HG03378 (cell line): ENCODE data around the gene CDKL4.
A peak's percentile ranks its signal among the peaks of the same experiment; 100 is the strongest.
"Not testable (repeated sequence)": the region's sequence is repeated elsewhere in the genome, so short reads cannot be mapped to it uniquely, and the experiment has no call there.

Source experiments
- ATAC-seq: cut with Tn5 transposase; IDR thresholded peaks from one replicate; pipeline ENCODE4 v1.9.1; 2021; ENCODE audit warnings: mild to moderate bottlenecking, moderate library complexity; ENCODE audit not compliant: unreplicated experiment

Gene CDKL4

DNA sequence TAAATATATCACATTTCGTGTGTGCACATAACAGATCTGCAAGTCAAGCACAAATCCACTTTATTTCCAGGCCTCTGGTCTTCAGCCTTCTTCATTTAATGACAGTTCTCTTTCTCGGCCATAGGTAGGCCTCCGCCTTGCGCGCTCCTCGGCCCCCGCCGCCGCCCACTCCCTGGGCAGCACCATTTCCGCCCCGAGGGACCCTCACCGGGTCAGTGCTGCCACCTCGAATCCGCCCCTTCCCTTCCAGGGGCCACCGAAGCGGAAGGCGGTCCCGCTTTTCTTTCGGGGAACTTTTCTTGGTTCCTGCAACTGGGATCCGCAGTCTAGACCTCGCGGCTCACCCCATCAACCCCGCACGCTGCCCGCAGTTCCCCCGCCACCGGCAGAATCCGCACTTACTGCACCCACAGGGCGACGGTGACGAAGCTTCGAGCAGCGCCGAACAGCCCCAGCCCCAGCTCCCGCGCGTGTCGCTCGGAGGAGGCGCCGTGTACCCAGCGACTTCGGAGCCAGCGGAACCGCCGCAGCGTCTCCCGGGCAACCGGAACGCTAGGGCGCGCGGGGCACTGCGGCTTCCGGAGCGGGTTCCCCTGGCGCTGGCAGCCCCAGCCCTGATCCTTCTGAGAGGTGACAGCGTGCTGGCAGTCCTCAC is at the start of gene CDKL4:
CDKL4 (minus strand) TSS at position 502 of the 655 bp plus-strand sequence.
- no peak for ATAC-seq

DNA sequence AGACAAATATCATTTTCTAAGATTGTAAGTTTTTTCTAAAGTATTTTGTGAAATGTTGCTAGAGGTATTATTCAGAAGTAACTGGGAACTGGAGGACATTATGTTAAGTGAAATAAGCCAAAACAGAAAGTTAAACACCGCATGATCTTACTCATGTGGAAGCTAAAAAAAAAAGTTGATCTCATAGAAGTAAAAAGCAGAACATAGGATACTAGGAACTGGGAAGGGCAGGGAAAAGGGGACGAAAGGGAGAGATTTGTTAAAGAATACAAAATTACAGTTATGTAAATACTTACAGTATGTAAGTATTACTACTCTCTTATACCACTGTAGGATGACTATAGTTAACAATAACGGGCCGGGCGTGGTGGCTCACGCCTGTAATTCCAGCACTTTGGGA is 46.7 kb upstream of the CDKL4 start:
- ATAC-seq, result no peak

DNA sequence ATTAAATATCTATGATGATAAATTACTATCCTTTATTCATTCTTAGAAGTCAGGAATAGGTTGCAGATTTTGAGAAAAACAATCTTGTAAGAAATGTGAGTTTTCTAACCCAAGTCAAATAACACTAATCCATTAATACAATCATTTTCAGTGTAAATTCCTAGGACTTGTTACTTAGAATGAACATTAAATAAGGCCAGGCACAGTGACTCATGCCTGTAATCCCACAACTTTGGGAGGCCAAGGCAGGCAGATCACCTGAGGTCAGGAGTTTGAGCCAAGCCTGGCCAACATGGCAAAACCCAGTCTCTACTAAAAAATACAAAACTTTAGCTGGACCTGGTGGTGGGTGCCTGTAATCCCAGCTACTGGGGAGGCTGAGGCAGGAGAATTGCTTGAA is 45.8 kb upstream of the CDKL4 start:
- no peak for ATAC-seq

DNA sequence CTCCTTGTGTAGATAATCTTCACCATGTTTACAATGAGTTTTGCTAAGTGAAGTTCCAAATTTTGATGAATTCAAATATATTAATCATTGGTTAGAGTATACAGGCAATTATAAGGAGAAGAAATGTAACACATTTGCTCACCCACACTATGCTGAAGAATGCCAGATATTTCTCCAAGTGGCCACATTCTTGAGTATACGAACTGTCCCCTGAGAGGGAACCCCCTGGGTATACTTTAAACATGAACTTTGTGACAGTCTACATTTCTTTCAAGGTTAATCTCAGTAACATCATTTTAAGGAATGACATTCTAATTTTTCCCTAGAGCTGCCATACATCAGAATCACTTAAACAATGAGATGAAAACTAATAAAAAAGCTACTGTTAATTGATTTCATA is 39.8 kb upstream of the CDKL4 start:
- no peak for ATAC-seq

- ATAC-seq, result no peak
These were observed 37.6 kb upstream of the CDKL4 start for GRCh38 chr2:39281391-39281790.

- no peak for ATAC-seq
These were observed 31.2 kb upstream of the CDKL4 start for GRCh38 chr2:39275016-39275415.

- ATAC-seq, result no peak
These were observed 26.2 kb upstream of the CDKL4 start for GRCh38 chr2:39269941-39270340.

DNA sequence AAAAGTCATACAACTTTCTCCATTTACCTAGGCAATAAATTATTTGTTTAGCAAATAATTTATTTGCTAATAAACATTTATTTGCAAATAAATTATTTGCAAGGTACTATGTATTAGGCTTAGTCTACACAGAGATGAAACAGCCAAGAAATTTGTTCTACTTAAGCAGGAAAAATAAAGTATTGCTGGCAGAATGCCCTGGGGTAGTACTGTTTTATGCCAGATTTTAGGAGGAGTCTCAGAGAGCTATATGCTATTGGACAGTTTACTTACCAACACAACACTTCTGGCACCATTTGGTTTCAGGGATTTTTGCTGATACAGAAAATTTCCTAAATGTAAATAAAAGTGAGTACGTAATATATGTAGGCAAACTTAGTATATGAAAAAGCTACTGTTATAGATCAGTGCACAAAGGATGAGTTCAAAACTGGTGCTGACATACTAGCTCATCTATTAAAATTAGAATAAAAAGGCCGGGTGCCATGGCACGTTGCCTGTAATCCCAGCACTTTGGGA is 23.2 kb upstream of the CDKL4 start:
- no peak for ATAC-seq

DNA sequence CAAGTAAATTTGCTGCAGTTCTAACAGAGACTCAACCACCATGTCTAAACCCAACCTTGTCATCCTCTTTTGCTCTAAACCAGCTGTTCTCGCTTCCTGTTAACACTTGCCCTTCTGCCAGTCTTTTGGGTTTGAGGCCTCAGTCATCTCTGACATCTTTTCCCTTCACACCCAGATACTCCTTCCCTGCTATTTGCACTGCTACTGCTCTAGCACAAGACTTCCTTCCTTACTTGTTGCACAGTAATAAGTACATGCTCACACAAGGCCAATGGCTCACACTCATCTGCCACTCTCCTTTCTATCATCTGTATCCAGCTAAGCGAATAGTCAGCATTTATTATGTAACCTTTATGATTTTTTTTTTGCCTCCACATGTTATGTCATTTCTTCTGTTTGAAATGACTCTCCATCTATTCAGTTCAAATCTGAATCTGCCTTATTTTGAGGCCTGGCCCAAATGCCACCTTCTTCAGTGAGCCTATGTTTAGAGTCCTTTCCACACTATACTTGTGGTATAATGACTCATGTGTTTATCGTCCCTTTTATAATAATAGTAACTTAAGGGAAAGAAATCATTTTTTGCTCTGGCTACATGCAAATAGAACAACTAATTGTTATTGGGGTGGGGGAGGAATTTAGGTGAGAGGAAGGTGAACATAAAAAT is 22.5 kb upstream of the CDKL4 start:
- peak; percentile 78 for ATAC-seq

GRCh38 chr2:39265315-39265714 is 21.5 kb upstream of the CDKL4 start:
- ATAC-seq, result no peak

DNA sequence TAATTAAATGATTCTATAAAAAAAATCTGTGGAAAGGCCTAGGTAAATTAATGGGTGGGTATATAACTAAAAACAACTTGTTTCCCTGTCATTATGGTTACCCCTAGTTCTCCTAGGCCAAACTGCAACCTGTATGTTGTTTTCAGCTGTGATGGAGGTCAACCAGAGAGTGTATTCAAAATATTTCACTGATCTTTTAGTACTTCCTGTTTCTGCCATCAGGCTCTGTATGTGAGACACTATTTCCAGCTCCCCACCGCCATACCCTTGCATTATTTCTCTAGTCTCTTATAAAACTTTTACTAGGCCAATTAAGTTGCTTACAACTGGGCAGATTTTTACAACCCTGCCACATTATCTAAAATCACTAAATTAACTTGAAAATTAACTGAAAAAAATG is 21.0 kb upstream of the CDKL4 start:
- no peak for ATAC-seq

DNA sequence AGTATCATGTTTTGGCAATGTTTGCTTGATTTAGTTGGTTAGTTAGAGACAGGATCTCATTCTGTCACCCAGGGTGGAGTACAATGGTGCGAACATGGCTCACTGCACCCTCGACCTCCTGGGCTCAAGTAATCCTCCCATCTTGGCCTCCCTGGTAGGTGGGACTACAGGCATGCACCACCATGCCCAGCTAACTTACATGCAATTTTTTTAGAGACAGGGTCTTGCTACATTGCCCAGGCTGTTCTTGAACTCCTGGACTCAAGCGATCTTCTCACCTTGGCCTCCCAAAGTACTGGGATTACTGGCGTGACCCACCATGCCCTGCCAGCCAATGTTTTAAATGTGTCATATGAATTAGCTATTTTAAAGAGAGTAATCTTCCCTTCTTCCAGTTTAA is 16.3 kb upstream of the CDKL4 start:
- ATAC-seq, result no peak

- no peak for ATAC-seq
These were observed 12.3 kb upstream of the CDKL4 start for GRCh38 chr2:39256040-39256439.

DNA sequence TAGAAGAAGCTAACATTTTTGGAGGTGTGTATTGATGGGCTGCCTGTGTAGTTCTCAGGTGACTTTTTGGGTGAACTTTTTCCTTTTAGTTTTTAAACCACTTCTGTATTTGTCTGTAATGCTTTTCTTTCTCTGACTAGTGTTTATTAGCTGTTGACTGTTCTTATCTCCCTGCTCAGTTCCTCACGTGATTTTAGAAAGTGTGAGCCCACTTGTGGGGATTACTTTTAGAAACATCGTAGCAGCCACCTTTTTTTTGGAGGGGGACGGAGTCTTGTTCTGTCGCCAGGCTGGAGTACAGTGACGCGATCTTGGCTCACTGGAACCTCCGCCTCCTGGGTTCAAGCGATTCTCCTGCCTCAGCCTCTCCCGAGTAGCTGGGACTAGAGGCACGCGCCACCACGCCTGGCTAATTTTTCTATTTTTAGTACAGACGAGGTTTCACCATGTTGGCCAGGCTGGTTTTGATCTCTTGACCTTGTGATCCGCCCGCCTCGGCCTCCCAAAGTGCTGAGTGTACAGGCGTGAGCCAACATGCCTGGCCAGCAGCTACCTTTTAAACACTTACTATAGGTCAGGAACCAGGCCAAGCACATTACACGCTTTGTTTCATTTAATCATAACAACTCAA is 9.2 kb upstream of the CDKL4 start:
- no peak for ATAC-seq

DNA sequence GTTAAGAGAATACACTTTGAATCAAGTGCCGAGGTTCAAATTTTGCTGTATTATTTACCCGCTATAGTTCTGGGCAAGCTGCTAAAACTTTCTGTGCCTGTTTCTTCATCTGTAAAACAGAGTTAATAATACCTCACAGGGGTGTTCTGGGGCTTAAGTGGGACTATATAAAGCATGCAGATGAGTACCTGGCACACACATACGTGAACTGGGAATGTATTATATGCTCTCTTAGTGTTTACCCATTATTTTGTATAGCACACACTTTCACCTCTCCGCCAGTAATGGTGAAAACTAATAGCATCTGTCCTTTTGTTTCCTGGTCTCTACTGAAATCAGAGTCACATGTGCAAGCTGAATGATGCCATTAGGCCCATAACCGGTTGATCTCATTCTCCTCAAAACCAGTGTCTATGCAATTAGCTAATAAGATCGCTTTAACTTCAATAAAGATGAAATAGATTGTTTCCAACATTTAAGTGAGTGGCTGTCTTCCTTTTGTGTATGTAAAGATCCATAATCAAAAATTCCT is 3.8 kb upstream of the CDKL4 start:
- ATAC-seq, result no peak

DNA sequence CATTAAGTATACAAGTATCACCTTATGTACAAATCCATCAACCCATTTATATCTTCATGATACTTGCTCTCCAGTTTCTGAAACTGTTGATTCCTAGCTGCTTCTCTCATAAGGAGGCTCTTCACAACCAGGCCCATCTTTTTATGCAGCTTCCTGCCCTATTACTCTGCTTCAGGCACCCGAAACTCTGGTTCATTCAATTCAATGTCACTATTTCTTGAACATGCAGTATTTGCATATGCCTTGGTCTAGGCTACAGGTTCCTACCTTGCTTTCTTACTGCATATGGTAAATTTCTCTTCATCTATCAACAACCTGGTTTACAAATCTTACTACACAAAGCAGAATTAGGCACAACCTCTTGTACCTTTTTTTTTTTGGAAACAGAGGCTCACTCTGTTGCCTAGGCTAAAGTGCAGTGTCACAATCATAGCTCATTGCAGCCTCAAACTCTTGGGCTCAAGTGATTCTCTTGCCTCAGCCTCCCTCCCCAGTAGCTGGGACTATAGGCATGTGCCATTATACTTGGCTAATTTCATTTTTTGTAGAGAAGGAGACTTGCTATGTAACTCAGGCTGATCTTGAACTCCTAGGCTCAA is 2.7 kb upstream of the CDKL4 start:
- no peak for ATAC-seq

- not testable (repeated sequence) for ATAC-seq
These were observed 1.3 kb upstream of the CDKL4 start for GRCh38 chr2:39244963-39245625.

- not testable (repeated sequence) for ATAC-seq
These were observed 582 bp upstream of the CDKL4 start for GRCh38 chr2:39244241-39244862.

DNA sequence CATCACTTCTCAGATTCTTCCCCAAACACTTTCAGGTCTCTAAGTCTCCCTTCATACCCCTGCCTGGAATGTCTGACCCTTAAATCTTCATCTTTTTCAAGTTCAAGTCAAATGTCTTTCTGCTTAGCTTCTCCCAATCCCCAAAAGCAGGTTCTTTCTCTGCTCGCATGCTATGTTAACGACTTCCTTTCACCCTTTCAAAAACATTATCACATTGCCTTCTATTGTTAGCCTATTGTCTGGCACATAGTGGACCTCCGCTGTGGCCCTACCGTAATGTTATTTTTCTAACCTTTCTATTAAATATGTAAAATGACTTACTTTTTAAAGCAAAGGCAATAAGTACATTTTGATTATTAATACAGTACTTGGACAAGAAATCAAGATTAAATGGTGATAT is 2.2 kb downstream of the CDKL4 start:
- no peak for ATAC-seq

- no peak for ATAC-seq
These were observed 3.0 kb downstream of the CDKL4 start for GRCh38 chr2:39240758-39241157.
